Upper lobe of right lung (tissue), 1 donor: ENCODE data around the gene ADGB. TPM values are rescaled to one million over a fixed set of nuclear protein-coding genes. Genes with fewer than 3 reads are reported as not detected.
"Not testable (repeated sequence)": the region's sequence is repeated elsewhere in the genome, so short reads cannot be mapped to it uniquely, and the experiment has no call there.

Experiments
- ATAC-seq: fragments of 200-7000 bp; cut with Tn5 transposase; one replicate; pipeline ENCODE4 v1.9.1; 2020; ENCODE audit warnings: mild to moderate bottlenecking, moderate library complexity
- DNase-seq: peaks from one replicate; pipeline ENCODE4 v3.0.0-alpha.2; 2020
- H3K27ac ChIP-seq: fragments of 200-600 bp; one replicate; pipeline ENCODE4 v1.8.0; 2022
- H3K27me3 ChIP-seq: fragments of 200-600 bp; one replicate; pipeline ENCODE4 v1.8.0; 2022; ENCODE audit warnings: mild to moderate bottlenecking
- H3K36me3 ChIP-seq: fragments of 200-600 bp; one replicate; pipeline ENCODE4 v1.8.0; 2022
- H3K4me1 ChIP-seq: fragments of 200-600 bp; one replicate; pipeline ENCODE4 v1.8.0; 2022
- H3K4me3 ChIP-seq: fragments of 200-600 bp; one replicate; pipeline ENCODE4 v1.8.0; 2022; ENCODE audit warnings: mild to moderate bottlenecking
- H3K9me3 ChIP-seq: fragments of 200-600 bp; one replicate; pipeline ENCODE4 v1.8.0; 2022
- intact Hi-C: fragments of 100-400 bp; cut with DNase I; formaldehyde crosslinking; loops from one replicate; pipeline ENCODE4 v1.11.0; 2022
- total RNA-seq: library from RNA; stranded (reverse); fragmentation: NEBNext Ultra II Directional; extraction: Animal tissue kit (Norgen Biotek cat#: 25700); gene quantifications from one replicate; pipeline ENCODE4 v1.2.1, GENCODE V29; 2021
- TF ChIP-seq, protein P1 (sequence below): fragments of 200-600 bp; IDR thresholded peaks from one replicate; pipeline ENCODE4 v1.8.0; 2022; ENCODE audit warnings: antibody characterized with exemption
- donor health status: DM: no; HTN: yes; CAD: no; lungs with severe emphysema.

The ADGB gene
- total RNA-seq, 1 donor from 2014 or later: not detected

DNA sequence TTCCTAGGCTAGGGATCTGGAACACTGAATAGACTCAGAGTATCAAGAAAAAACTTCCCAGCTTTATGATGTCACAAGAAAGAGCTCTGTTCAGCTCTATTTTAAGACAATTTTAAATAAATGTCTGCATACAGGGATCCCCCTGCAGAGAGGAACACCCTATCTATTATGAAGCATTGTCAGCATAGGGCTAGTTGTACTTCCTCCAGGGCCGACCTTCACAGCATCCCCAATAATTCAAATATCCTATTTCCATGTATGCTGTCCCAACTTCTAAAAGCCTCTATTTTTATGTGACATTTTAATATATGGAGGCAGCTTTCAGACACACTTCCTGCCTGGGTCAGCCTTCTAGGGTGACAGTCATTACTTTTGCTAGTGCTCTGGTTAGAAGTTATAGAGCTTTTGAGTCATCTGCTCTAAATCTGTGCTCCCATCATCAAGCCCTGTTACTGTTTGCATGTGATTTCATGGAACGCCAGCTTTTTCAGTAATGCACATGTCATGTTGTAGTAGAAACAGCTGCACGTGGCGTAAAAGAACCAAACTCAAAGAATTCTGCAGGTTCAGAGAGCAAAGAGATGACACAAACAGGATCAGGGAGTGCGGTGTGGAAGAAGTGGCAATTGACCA lies 189.2 kb downstream of the ADGB start:
- Histone ChIP-seq H3K9me3 (no peaks in the 10 kb centered on the region), H3K4me1 (no peaks in the 10 kb centered on the region), H3K4me3 (no peak overlapping the region), H3K27ac (no peak overlapping the region), H3K27me3 (no peaks in the 10 kb centered on the region), H3K36me3 (no peaks in the 10 kb centered on the region)
- ATAC-seq (no peak), DNase-seq (no peak)
- intact Hi-C loops: no loop called here
- TF ChIP-seq, protein P1, sequence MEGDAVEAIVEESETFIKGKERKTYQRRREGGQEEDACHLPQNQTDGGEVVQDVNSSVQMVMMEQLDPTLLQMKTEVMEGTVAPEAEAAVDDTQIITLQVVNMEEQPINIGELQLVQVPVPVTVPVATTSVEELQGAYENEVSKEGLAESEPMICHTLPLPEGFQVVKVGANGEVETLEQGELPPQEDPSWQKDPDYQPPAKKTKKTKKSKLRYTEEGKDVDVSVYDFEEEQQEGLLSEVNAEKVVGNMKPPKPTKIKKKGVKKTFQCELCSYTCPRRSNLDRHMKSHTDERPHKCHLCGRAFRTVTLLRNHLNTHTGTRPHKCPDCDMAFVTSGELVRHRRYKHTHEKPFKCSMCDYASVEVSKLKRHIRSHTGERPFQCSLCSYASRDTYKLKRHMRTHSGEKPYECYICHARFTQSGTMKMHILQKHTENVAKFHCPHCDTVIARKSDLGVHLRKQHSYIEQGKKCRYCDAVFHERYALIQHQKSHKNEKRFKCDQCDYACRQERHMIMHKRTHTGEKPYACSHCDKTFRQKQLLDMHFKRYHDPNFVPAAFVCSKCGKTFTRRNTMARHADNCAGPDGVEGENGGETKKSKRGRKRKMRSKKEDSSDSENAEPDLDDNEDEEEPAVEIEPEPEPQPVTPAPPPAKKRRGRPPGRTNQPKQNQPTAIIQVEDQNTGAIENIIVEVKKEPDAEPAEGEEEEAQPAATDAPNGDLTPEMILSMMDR: no peak

DNA sequence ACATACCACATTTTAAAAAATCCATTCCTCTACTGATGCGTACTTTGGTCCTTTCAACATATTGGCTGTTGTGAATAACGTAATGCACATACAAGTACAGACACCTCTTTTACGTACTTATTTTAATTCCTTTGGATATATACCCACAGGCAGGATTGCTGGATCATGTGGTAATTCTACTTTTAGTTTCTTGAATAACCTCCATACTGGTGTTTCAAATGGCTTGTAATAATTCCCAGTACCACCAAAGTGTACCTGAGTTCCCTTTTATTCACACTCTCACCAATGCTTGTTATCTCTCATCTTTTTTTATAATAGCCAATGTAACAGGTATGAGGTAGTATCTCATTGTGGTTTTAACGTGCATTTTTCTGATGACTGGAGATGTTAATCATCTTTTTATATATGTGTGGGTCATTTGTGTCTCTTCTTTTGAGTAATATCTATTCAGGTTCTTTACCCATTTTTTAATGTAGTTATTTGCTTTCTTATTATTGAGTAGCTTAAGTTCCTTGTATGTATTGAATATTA lies 191.9 kb downstream of the ADGB start:
- ATAC-seq (no peak), DNase-seq (no peak)
- Histone ChIP-seq H3K9me3 (no peaks in the 10 kb centered on the region), H3K36me3 (no peaks in the 10 kb centered on the region), H3K27ac (no peak overlapping the region), H3K4me1 (no peaks in the 10 kb centered on the region), H3K27me3 (no peaks in the 10 kb centered on the region), H3K4me3 (no peak overlapping the region)
- TF ChIP-seq, protein P1: no peak
- intact Hi-C loops: no loop called here

DNA sequence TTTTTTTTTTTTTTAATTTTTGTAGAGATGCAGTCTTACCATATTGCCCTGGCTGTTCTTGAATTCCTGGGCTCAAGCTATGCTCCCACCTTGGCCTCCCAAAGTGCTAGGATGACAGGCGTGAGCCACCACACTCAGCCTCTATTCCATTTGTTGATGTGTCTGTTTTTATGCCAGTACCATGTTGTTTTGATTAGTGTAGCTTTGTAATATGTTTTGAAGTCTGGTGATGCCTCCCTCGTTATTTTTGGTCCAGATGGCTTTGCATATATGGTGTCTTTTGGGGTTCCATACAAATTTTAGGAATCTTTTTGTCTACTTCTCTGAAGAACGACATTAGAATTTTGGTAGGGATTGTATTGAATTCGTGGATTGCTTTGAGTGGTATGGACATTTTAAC lies 193.2 kb downstream of the ADGB start:
- H3K4me3 ChIP-seq: no peak overlapping the region
- no peak overlapping the region for H3K27ac ChIP-seq
- H3K36me3 ChIP-seq: no peaks in the 10 kb centered on the region
- intact Hi-C loops: no loop called here
- no peak for DNase-seq
- ATAC-seq: no peak
- H3K4me1 ChIP-seq: no peaks in the 10 kb centered on the region
- H3K9me3 ChIP-seq: no peaks in the 10 kb centered on the region
- no peaks in the 10 kb centered on the region for H3K27me3 ChIP-seq
- TF ChIP-seq, protein P1: no peak

DNA sequence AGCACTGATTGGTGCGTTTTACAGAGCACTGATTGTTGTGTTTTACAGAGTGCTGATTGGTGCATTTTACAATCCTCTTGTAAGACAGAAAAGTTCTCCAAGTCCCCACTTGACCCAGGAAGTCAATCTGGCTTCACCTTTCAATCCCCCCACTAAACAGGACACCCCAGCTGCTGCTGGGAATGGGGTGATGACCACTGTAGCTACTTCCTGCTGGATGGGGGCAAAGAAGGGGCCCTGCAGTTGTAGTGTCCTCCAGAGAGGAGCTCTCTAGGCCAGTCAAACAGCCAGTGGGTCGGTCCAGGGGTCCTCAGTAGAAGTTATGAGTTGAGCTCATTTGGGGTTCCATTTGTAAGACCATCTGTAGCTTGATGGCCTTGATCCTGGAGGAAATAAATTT lies 194.4 kb downstream of the ADGB start:
- DNase-seq, intact Hi-C loops, H3K27me3 ChIP-seq, H3K27ac ChIP-seq, ATAC-seq, H3K36me3 ChIP-seq, H3K9me3 ChIP-seq, H3K4me1 ChIP-seq, H3K4me3 ChIP-seq: not testable (repeated sequence)

DNA sequence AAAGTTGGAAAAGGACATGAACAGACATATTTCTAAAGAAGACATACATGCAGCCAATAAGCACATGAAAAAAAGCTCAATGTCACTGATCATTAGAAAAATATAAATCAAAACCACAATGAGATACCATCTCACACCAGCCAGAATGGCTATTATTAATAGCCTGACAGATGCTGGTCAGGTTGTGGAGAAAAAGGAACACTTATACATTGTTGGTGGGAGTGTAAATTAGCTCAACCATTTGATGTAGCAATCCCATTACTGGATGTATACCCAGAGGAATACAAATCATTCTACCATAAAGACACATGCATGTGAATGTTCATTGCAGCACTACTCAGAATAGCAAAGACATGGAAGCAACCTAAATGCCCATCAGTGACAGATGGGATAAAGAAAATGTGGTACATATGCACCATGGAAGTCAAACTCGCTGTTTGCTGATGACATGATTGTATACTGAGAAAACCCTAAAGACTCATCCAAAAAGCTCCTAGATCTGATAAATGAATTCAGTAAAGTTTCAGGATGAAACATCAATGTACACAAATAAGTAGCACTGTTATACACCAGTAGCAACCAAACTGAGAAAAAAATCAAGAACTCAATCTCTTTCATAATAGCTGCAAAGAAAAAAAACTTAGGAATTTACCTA lies 196.8 kb downstream of the ADGB start:
- no peaks in the 10 kb centered on the region for H3K9me3 ChIP-seq
- DNase-seq: no peak
- H3K36me3 ChIP-seq: no peaks in the 10 kb centered on the region
- no peak for ATAC-seq
- intact Hi-C loops: no loop called here
- H3K4me1 ChIP-seq: no peaks in the 10 kb centered on the region
- TF ChIP-seq, protein P1: no peak
- H3K4me3 ChIP-seq: no peak overlapping the region
- no peak overlapping the region for H3K27ac ChIP-seq
- H3K27me3 ChIP-seq: no peaks in the 10 kb centered on the region

DNA sequence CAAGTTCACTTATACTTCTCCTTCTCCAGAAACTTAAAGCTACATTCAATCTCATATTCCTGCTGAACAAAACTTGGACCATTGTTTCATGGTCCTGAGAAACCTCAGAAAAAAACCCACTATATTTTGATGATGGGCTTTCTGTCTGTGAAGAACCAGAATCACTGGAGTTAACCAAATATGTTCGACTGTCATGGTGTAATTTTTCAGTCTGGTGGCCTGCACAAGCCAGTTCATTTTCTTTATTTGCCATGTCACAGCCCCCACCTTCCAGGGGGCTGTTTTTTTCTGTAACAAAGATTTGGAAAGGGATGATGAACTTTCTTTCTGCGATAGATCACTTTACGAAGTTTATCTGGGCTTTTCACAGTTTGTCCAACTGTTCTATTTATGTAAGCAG lies 204.4 kb downstream of the ADGB start:
- H3K4me1 ChIP-seq, intact Hi-C loops, H3K27me3 ChIP-seq, H3K9me3 ChIP-seq, DNase-seq, H3K27ac ChIP-seq, ATAC-seq, H3K36me3 ChIP-seq: not testable (repeated sequence)
- H3K4me3 ChIP-seq: peak overlapping the region; percentile 6
